HG03175 (cell line): ENCODE measurements around the gene EPO.

Experiments used
- ATAC-seq: cut with Tn5 transposase; IDR thresholded peaks from one replicate; pipeline ENCODE4 v1.9.1; 2021; ENCODE audit warnings: mild to moderate bottlenecking, moderate library complexity; ENCODE audit not compliant: unreplicated experiment

The EPO gene

DNA sequence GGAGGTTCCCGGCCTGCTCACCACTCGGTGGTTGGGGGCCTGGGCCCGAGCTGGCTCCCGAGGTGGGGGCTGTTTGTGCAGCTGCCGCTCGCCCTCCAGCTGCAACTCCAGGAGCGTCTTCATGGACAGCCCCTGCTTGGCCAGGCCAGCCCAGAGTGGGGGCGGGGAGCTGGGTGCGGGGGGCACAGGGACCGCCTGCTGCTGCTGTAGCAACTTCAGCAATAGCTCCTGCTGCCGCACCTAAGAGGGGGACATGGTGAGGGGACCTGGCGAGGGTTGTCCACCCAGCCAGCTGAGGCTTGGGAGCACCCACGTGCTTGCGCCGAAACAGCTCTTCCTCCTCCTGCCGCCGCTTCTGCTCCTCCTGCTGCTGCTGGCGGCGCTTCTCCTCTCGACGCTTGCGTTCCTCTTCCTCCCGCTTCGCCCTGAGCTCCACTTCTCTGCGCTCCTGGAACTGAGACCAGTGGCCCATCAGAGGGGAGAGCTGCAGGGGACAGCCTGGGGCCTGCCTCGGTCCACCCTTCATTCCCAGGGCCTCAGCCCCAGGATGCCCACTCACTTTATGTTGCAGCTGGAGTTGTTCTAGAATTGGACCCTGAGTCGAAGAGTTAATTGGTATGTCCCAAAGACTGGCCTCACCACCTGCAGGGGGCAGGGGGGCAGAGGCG, 37.1 kb upstream of the EPO start:
- ATAC-seq, result no peak

DNA sequence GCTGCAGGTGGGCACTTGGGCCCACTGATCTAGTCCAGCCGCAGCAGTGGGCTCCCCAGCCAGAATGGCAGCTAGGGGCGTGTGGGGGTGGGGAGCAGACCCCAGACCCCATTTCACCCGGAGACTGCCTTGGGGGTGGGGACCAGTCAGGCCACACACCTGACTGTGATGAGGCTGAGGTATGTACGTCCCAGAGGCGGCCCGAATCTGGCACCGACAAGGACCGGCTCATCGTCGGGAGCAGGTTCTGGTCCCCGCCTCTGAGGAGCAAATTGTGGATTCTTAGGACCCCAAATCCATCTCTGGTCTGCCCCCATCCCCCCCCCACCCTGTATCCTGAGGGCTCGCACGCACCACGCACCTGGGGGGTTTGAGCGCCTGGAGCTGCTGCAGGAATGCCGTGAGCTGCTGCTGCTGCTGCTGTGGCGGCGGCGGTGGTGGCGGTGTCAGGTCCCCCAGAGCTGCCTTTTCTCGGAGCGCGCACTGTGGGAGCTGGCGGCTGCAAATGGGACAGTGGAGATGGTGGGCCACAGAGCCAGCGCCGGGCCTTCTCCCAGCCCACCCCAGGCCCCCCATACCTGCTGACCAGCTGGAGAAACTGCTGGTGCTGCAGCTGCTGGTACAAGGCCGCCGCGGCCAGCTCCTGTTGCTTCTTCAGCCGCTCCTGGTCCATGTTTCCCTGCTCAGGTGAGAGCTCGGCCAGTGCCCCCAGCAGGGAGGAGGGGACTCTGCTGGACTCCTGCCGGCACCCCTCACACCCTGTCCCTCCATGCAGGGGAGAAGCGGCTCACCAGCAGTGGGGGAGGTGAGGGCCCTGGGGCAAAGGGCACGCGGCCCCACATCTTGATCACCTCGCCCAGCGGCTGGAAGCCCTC, 36.4 kb upstream of the EPO start:
- ATAC-seq, result no peak

DNA sequence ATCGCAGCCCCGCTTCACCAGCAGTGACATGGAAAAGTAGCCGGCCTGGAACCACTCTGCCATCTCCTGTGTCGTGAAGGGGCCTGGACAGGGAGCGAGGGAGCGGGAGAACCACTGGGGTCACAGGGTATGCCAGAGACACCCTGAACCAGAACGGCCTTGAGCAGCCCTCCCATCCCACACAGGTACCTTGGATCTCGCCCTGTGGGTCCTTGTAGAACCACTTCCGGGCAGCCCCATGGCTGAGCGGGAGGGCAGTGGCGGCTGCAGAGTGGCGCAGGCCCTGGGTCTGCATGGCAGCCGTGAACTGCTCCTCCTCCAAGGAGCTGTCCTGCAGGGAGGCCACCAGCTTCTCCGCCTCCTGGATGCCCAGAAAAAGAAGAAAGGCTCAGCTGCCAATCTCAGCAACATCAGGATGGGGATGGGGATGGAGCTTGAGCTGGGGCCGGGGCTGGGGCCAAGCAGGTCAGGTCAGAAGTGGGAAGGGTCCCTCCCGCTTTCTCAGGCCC, 35.7 kb upstream of the EPO start:
- no peak for ATAC-seq

DNA sequence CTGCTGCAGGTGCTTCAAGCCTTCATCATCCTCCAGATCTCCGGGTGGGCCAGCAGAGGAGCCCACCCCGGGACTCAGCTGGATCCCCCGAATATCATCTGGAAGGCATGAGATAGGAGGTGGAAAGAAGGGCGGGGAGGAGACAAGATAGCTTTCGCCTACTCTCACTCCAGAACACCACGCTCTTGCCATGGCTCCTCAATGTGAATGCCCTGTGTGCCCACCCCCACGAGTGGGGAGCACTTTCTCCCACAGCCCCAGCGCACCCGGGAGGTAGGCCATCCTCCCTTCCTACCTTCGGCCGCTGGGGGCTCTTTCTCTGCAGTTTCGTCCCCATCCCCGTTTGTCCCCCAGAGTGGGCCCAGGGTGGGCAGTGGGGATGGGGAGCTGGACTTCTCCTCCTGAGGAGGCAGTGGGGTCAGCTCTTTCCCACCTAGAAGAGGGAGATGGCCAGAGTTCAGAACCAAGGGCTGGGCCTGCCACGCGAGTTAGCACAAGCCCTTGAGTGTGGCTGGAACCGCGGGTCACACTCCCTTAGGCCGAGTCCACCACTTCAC, 35.1 kb upstream of the EPO start:
- ATAC-seq, result no peak

DNA sequence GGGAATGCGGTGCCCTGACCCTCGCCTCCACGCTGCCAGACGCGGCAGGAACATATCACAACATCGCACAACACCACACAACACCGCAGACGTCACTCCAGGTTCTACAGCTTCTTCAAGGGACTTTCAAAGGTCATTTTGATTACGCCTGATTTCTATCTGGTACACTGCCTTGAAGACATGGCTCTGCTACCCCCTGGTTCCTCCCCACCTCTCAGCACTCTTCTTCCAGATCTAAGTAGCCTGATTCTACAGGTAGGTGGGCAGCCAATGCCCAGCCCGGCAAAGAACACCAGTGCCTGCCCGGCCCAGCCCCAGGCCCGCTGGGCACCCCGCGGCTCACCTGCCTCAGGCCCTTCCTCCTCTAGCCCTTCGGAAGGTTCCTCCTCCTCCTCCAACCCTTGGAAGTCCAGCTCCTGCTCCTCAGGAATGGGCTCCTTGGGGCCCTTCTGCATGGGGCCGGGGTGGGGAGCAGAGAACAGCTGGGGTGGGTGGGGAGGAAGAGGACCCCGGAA, 34.6 kb upstream of the EPO start:
- no peak for ATAC-seq

DNA sequence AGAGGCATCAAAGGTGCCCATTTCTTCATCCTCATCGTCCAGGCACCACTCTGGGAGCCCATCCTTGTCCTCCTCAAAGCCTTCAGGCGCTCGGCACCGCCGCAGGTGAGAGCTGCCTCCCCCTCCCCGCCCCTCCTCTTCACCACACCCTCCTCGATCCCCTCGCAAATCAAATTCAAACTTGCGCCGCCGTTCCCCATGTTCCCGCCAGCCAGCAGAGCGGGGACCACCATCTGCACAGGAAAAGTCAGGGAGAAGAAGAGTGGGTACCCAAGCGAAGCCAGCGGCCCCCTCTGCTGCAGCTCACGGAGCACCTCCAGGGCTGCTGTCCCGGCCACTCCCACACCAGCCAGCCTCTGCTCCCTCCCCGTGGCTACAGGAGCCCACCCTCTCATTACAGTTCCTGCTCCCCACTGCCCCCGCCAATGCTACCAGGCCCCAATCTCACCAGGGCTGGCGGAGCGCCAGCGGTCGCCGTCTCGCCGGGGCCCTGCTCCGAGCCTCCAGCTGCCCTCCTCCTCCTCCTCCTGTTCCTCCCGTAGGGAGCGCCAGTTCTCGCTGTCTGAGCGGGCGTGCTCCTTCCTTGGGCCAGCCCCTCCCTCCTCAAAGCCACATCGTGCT, 34.0 kb upstream of the EPO start:
- no peak for ATAC-seq

DNA sequence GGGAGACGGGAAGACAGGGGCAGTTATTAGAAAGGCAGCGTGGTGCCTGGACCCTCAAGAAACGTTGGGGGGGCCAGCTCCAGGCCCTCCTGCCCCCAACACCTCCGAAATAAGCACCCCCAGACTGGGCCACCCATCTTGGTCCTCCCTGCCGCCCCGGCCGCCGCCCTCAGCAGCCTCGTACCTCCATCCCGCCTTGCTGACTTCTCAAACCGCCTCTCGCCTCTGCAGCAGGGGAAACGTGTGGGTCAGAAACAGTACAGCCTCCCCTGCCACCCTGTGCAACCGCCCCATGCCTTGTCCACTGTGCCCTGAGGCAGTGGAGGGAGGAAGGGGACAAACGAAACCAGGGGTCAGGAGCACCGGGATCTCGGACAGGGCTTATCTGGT, 33.5 kb upstream of the EPO start:
- no peak for ATAC-seq

DNA sequence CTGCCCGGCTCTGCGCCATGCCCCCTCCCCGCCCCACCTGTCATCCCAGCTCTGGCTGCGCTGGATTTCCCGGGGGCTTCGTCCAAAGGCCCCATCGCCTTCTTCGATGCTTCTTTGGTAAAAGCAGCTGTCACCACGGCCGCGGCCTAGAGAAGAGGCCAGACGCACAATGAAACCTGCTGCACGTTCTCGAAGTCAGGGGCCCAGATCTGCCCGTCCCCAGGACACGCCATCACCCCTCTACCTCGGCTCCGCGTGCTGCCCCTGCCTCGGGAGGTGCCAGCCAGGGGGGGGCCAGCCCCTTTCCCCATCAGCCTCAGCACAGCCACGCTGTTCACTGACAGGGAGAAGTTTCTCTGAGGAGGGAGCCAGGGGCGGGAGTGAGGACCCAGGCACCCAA, 33.0 kb upstream of the EPO start:
- no peak for ATAC-seq

DNA sequence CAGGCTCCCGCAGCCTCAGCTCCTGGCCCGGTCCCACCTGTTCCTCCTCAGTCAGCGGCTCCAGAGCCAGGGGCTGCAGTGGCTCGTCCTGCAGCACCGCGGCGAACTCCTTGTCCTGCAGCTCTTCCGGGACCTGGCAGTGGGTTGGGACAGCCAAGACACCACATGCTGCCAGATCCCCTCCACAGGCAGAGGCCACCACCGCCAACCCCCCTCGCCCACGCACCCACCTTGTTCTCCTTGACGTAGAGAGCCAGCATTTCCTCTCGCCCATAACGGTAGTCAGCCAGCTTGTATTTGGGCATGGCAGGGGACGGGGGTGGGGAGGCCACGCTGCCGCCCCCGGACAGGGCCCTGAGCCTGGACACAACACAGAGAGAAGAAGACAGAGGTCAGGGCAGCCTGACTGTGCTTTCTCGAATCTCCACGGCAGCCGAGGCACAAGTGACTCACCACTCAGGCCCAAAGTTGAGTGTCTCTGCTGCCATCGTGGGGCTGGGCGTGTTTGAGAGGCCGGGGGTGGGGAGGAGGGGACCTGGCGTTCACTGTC, 32.4 kb upstream of the EPO start:
- ATAC-seq, result no peak

DNA sequence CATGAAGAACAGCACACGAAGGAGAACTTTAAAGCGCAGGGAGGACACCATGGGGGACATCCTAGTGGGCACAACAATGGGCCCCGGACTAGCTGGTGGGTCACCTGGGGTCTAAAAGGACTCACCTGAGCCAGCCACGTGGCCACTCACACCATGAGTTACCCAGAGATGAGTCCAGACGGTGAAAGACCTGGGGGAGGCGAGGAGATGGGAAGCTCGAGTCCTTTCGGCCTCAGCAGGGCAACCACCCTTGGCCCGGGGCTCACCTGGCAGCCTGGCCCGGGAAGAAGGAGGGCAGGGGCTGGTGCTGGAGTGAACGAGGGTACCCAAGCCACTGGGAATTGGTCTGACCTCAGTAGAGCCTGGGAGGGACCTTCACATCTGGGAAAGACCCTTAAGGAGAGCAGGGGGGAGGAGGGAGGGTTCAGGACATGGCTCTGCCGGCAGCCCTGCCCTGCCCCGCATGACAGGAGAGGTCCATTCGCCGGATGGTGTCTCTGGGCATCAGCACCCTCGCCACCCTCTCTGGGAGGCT, 31.9 kb upstream of the EPO start:
- ATAC-seq, result no peak

DNA sequence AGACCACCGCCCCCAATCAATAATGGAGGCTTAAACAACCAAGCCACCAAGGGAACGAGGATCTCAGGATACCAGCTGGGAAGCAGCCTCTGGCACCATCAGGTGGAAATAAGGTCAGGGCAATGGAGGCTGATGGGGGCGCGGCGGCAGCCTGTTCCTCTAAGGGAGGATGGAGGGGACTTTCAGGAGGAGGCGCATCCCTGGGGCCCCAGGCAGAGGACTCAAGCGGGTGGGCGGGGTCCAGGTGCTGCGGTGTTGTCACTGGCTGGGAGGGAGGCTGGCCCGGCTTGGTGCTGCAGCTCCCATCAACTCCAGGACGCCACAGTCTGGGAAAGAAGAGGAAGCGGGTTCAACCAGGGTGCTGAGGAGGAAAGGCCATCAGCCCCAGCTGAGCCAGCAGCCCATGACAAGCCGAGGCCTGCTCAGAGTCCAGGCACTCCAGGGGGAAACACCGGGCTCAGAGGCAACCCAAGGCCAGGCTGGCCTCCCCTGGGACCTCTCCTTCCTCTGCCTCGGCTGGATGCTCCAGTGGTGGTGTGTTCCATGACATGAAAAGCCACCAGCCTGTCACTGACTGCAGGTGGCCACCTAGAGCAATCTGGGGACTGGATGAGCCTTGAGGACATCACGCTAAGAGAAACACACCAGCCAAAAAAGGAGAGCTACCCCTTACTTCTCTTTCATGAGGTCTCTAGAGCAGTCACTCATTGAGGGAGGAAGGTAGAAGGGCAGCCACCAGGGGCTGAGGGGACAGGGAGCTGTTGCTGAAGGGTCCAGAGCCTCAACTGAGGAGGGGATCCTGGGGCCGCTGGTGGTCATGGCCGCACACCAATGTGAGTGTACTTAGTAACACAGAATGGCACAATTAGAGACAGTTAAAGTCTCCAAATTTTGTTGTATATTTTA, 30.8 kb upstream of the EPO start:
- ATAC-seq, result no peak

DNA sequence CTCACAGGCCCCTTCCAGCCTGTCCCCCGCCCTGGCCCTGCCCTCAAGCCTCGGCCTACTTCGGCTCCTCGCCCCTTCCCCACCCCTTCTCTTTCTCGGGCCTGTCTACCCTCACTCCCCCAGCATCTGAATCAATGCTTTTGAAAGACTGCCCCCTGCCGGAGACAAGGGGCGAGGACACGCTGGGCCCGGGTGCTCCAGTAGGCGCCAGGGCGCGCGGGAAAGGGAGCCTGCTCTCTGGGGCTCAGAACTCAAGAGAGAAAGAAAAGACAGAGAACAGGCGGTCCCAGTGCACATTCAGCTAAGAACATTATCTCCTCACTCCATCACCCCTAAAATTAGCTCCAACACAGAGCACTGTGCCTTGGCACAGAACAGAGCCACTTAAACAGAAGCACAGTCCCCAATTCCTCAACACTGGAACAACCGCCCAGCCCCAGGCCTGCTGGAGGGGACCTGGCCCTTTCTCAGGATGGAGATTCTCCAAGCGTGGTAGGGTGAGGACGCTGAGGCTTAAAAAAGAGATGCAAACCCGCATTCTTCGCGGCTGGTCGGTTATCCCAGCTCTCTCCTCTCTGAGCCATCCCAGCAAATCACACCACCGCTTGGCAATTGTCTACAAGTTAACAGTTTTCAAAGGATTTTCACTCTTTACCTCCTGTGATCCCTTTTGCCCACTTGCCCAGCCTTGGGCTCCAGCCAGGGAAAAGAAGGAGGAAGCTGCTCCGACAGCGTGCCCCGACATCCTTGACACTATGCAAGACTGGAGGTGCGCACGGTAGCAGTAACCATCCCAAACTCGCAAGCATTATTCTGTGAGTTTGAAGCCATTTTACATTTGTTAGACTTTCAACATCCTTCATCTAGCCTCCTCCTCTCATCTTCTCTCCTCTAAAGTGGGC, 28.3 kb upstream of the EPO start:
- ATAC-seq, result peak; percentile 38

DNA sequence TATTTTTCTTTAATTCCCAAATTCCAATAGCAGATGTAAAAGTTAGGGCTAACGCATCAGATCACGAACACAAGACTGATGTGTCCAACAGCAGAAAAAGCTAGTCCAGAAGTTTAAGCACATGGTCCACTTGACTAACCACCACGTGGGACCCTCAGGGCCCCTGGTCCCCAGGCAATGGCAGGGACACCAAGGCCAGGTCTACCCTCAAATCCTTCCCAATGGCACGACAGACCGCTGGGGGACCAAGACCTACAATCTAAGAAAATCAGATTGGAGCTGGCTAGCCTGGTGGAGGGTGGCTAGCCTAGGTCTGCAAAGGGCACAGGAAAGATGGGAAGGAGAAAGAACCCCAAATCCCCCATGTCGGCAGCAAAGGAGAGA, 27.7 kb upstream of the EPO start:
- ATAC-seq, result no peak

DNA sequence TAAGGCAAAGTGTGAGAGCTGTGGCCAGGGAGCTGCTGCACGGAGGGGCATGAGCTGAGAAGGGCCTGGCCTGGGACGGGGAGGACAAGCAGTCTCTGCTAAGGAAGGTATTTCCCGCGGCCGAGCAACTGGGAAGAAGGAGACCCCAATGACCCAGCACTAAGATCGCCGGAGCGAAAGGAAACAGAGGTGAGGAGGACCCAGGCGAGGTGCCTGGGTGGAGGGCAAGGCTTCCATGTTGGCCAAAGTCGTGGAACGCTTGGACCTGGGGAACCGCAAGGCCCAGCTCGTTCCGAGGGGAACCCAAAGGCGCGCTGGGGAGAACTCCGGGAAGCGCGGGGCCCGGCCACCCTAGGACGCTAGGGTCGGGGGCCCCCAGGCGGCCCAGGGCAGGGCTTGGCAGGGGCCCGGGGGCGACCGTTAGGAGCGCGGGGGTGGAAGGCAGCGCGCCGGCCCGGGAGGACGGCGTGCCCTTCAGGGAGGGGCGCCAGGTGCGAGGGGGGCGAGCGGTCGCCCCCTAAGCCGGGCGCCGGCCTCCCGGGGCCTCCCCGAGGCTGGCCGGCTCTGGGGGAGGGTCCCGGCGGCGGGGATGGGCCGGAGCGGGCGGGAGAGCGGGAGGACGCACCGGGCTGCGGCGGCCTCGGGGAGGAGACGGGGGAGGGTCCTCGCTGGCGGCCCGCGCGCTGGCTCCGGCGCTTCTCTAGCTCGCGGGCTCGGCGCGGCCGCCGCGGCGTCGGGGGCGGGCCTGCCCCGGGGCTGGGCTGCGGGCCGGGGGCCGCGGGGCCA, 26.8 kb upstream of the EPO start:
- peak; percentile 28 for ATAC-seq

DNA sequence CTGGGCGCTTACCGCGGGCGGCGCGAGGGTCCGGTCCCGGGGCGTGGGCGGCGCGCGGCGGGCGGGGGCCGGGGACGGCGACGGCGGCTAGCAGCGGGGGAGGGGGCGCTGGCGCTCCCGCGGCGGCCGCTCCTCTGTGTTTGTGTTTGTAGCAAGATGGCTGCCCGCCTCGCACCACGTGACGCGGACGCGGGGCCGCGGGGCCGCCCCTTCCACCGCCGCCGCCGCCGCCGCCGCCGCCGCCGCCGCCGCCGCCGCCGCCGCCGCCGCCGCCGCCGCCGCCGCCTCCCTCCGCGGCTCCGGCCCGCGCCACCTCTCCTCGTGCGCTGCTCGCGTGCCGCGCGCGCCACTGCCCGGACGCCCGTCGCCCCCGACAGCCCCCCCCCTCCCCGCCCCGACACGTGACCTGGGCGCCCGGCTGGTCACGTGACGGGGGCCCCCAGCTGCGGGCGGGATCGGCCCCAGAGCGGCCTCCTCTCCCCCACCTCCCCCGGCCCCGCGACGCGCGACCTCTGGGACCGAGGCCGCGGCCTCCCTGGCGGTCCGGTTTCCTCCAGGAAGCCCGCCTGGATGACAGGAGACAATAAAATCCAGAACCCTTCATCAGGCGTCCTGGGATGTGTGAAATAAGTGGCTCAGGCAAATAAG, 26.0 kb upstream of the EPO start, which contains the start of gene GIGYF1:
Gene GIGYF1, minus strand, starts transcription at position 153 of the 648 bp plus-strand sequence. CDS start 6,012 bp downstream, outside the sequence.
- ATAC-seq, result peak; percentile 53

DNA sequence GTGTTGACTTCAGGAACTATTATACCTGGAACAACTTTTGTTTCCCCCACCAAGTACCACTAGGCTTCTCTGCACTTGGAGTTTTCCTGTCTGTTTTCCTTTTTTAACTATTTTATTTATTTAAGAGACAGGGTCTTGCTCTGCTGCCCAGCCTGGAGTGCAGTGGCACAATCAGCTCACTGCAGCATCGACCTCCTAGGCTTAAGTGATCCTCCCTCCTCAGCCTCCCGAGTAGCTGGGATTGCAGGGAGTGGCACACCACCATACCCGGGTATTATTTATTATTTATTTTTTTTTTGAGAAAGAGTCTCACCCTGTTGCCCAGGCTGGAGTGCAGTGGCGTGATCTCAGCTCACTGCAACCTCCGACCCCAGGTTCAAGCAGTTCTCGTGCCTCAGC, 24.1 kb upstream of the EPO start:
- no peak for ATAC-seq

DNA sequence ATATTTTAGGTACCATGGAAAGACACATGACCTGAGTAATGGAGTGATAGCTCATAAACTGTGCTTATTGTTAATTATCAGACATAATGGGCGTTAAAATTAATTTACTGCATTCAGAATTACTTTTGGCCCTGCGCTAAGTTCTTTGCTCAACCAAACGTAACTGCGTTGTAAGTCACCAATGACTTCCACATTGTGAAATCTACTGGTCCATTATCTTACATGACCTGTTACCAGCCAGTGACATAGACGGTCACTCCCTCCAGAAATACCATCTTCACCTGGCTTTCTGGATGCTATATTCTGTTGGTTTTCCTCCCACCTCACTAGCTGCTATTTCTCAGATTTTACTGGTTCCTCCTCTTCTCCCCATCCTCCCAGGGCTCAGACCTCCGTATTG, 21.2 kb upstream of the EPO start:
- ATAC-seq, result no peak
